ENCODE results near the gene CORT. TPM values are rescaled to one million over a fixed set of nuclear protein-coding genes. Genes with fewer than 3 reads are reported as not detected.
"Not testable (repeated sequence)": the region's sequence is repeated elsewhere in the genome, so short reads cannot be mapped to it uniquely, and the experiment has no call there.

CORT gene
- total and polyA plus RNA-seq, 2 donors (not counting 3 experiments of a cell fraction or from before 2014, with no cell fraction given), result 0.11 TPM; not detected in 1

DNA sequence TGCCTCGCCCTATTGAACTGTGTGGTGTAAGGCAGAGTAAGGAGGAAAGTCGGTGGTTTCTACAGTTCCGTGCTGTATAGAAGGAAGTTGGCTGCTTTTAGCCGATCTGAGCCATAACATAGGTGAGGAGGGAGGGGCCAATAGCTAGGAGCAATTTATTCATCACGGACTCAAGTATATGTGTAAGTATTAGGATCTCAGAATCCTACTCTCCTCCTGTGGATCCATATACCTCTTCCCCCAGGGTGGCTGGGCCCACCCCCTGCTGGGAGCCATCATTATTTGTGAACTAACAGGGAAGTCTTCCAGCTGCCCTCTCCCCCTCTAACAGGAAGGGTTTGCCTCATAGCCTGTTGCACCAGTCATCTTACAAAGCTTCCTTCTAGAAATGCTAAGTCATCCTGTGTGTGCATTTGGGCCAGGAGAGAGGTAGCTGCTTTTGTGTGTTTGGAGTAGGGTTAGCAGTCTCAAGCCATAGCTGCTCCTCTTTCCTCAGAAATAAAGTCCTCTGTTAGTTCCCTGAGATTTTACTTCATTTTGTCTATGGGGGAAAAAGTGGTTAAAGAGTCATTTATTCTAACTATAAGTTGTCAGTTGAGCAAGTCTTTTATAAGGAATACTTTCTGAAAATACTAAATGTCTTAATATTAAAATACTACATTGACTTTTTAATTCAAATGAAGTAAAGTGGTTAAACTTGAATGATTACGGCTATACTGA, 34.5 kb upstream of the CORT start:
- FAIRE-seq (peak; percentile 83), DNase-seq (ENCODE audit: low read depth, low spot score) (peak; percentile 84)
- TSS peak; percentile 98 for BruUV-seq (replicated peaks)
- Histone ChIP-seq H3K4me1 (ENCODE audit: control insufficient read depth, extremely low read depth, insufficient read depth, low read length) (peaks cover 17% of the 10 kb centered on the region), H3K27ac (ENCODE audit: insufficient read depth, low read depth, low read length) (peak overlapping the region; percentile 92), H3K4me2 (ENCODE audit: insufficient read depth, low read length) (peak overlapping the region; percentile 5), H4K20me1 (replicated peaks; ENCODE audit: control insufficient read depth, extremely low read depth, insufficient read depth, low read length) (no peaks in the 10 kb centered on the region), H2AFZ (ENCODE audit: low read depth, low read length) (no peak overlapping the region), H3K79me2 (ENCODE audit: control insufficient read depth, insufficient read depth, low read length) (no peaks in the 10 kb centered on the region), H3K4me3 (replicated peaks in 1 of 3; ENCODE audit: insufficient read depth in 1 of 3, low read depth in 1 of 3, low read length in 3 of 3) (no peak overlapping the region), H3K9me3 (replicated peaks; ENCODE audit: control insufficient read depth, insufficient read depth, low read length) (no peaks in the 10 kb centered on the region), H3K9me1 (replicated peaks; ENCODE audit: control insufficient read depth, extremely low read depth, insufficient read depth, low read length) (no peaks in the 10 kb centered on the region), H3K9ac (replicated peaks; ENCODE audit: extremely low read depth, insufficient read depth, low read length) (peak overlapping the region; percentile 60), H3K36me3 (ENCODE audit: control insufficient read depth in 2 of 2, extremely low read depth in 1 of 2, insufficient read depth in 2 of 2, low read length in 2 of 2) (peaks cover 40 to 44% of the 10 kb centered on the region in 2 experiments), H3K27me3 (ENCODE audit: control insufficient read depth in 2 of 2, insufficient read depth in 2 of 2, low read length in 2 of 2) (no peaks in the 10 kb centered on the region)
- POLR2A ChIA-PET, result interaction anchor here (0.7 to 1.9 kb wide), 5 partner anchors 13 to 41 kb away, joined by 3 to 10 read pairs (median 5); partner anchors contain the start of genes CENPS and PGD
- TF ChIP-seq POLR2AphosphoS5 (IDR thresholded peaks at IDR 0.05; ENCODE audit: insufficient read depth, low read depth, low read length) (peak; percentile 61), EZH2 (IDR thresholded peaks at IDR 0.05; ENCODE audit: borderline replicate concordance, low read depth, low read length, severe bottlenecking) (no peak), JUN (IDR thresholded peaks at IDR 0.05; ENCODE audit: borderline replicate concordance, insufficient read depth, insufficient read length, low read depth) (peak; percentile 28), POLR2A (IDR thresholded peaks at IDR 0.05; ENCODE audit: low read depth, low read length) (peak; percentile 40)
- intact Hi-C loops (cut with micrococcal nuclease), result loop anchor here (2.0 kb wide), 1 partner anchor 17 kb away; the partner anchor contains the start of gene PGD
- dilution Hi-C loops (cut with MboI; ENCODE audit: extremely low pct_ligation_motif_present, low sequenced_read_pairs), result no loop called here
- CTCF ChIA-PET, result interaction anchor here (0.7 to 2.4 kb wide), 10 partner anchors 11 to 206 kb away, joined by 3 to 21 read pairs (median 5); partner anchors contain the start of genes CENPS and PGD

- peaks cover 17% of the 10 kb centered on the region for H3K4me1 ChIP-seq (ENCODE audit: control insufficient read depth, extremely low read depth, insufficient read depth, low read length)
- FAIRE-seq, result peak; percentile 62
- H3K36me3 ChIP-seq (ENCODE audit: control insufficient read depth in 2 of 2, extremely low read depth in 1 of 2, insufficient read depth in 2 of 2, low read length in 2 of 2), result peaks cover 42 to 44% of the 10 kb centered on the region in 2 experiments
- H2AFZ ChIP-seq (ENCODE audit: low read depth, low read length); H3K27me3 ChIP-seq (ENCODE audit: control insufficient read depth in 2 of 2, insufficient read depth in 2 of 2, low read length in 2 of 2); H3K79me2 ChIP-seq (ENCODE audit: control insufficient read depth, insufficient read depth, low read length); dilution Hi-C loops (cut with MboI; ENCODE audit: extremely low pct_ligation_motif_present, low sequenced_read_pairs); H3K9me3 ChIP-seq (replicated peaks; ENCODE audit: control insufficient read depth, insufficient read depth, low read length); H3K4me3 ChIP-seq (replicated peaks in 1 of 3; ENCODE audit: insufficient read depth in 1 of 3, low read depth in 1 of 3, low read length in 3 of 3); BruUV-seq (replicated peaks); DNase-seq (ENCODE audit: low read depth, low spot score); H3K4me2 ChIP-seq (ENCODE audit: insufficient read depth, low read length); H3K9me1 ChIP-seq (replicated peaks; ENCODE audit: control insufficient read depth, extremely low read depth, insufficient read depth, low read length); H4K20me1 ChIP-seq (replicated peaks; ENCODE audit: control insufficient read depth, extremely low read depth, insufficient read depth, low read length): not testable (repeated sequence)
- ChIA-PET POLR2A (interaction anchor here (1.0 to 1.9 kb wide), 4 partner anchors 13 to 37 kb away, joined by 3 to 10 read pairs (median 6); partner anchors contain the start of genes CENPS and PGD), CTCF (interaction anchor here (0.7 to 2.4 kb wide), 9 partner anchors 13 to 207 kb away, joined by 3 to 21 read pairs (median 6); partner anchors contain the start of genes CENPS and PGD)
- peak overlapping the region; percentile 92 for H3K27ac ChIP-seq (ENCODE audit: insufficient read depth, low read depth, low read length)
- peak overlapping the region; percentile 60 for H3K9ac ChIP-seq (replicated peaks; ENCODE audit: extremely low read depth, insufficient read depth, low read length)
- intact Hi-C loops (cut with micrococcal nuclease), result loop anchor here (2.0 kb wide), 1 partner anchor 17 kb away; the partner anchor contains the start of gene PGD
These were observed 33.9 kb upstream of the CORT start for GRCh38 chr1:10415967-10416366.

DNA sequence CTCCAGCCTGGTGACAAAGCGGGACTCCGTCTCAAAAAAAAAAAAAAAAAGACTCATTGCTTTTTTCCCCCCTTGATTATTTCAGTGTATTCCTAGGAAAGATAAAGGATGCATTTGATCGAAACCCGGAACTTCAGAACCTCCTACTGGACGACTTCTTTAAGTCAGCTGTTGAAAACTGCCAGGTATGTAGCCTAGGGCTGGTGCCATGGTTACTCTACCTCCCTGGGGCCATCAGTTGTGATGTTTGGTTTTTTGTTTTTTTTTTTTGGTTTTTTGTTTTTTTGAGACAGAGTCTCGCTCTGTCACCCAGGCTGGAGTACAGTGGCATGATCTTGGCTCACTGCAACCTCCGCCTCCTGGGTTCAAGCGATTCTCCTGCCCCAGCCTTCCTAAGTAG, 31.1 kb upstream of the CORT start:
- not testable (repeated sequence) for H3K9me1 ChIP-seq (replicated peaks; ENCODE audit: control insufficient read depth, extremely low read depth, insufficient read depth, low read length)

More for the DNA sequence above, 31.1 kb upstream of the CORT start:
- dilution Hi-C loops (cut with MboI; ENCODE audit: extremely low pct_ligation_motif_present, low sequenced_read_pairs); H3K9ac ChIP-seq (replicated peaks; ENCODE audit: extremely low read depth, insufficient read depth, low read length); H3K4me2 ChIP-seq (ENCODE audit: insufficient read depth, low read length); H3K27ac ChIP-seq (ENCODE audit: insufficient read depth, low read depth, low read length); H3K79me2 ChIP-seq (ENCODE audit: control insufficient read depth, insufficient read depth, low read length); POLR2A ChIA-PET; FAIRE-seq; intact Hi-C loops (cut with micrococcal nuclease); H3K4me3 ChIP-seq (replicated peaks in 1 of 3; ENCODE audit: insufficient read depth in 1 of 3, low read depth in 1 of 3, low read length in 3 of 3); BruUV-seq (replicated peaks); H4K20me1 ChIP-seq (replicated peaks; ENCODE audit: control insufficient read depth, extremely low read depth, insufficient read depth, low read length); DNase-seq (ENCODE audit: low read depth, low spot score); H2AFZ ChIP-seq (ENCODE audit: low read depth, low read length); H3K27me3 ChIP-seq (ENCODE audit: control insufficient read depth in 2 of 2, insufficient read depth in 2 of 2, low read length in 2 of 2); H3K9me3 ChIP-seq (replicated peaks; ENCODE audit: control insufficient read depth, insufficient read depth, low read length): not testable (repeated sequence)
- Histone ChIP-seq H3K4me1 (ENCODE audit: control insufficient read depth, extremely low read depth, insufficient read depth, low read length) (peaks cover 17% of the 10 kb centered on the region), H3K36me3 (ENCODE audit: control insufficient read depth in 2 of 2, extremely low read depth in 1 of 2, insufficient read depth in 2 of 2, low read length in 2 of 2) (peaks cover 29 to 31% of the 10 kb centered on the region in 2 experiments)
- CTCF ChIA-PET, result interaction anchor here (0.7 to 1.0 kb wide), 2 partner anchors 41 to 42 kb away, joined by 3 read pairs; no protein-coding TSS in a partner anchor

Measured in endothelial cell of umbilical vein (primary cell).